ENCODE results near the gene TDRD9.

- no peak for TF ChIP-seq POLR2A (IDR thresholded peaks at IDR 0.05; ENCODE audit: low read depth, low read length)
- TF ChIP-seq TAF1 (IDR thresholded peaks at IDR 0.05; ENCODE audit: low read depth, low read length): no peak
- no peak for TF ChIP-seq POLR2AphosphoS5 (IDR thresholded peaks at IDR 0.05; ENCODE audit: low read depth, low read length)
- TF ChIP-seq PAX5 (IDR thresholded peaks at IDR 0.05; ENCODE audit: insufficient read depth, low read length, severe bottlenecking): no peak
Measured at GRCh38 chr14:103886304-103887169, 41.7 kb upstream of the TDRD9 start.

Measured in GM12891 (cell line).